Measurements from ENCODE around the gene CEBPB. TPM values are rescaled to one million over a fixed set of nuclear protein-coding genes. Genes with fewer than 3 reads are reported as not detected.

CEBPB gene
- total RNA-seq, 4 donors from 2014 or later, result 202 to 524 (median 275) TPM

DNA sequence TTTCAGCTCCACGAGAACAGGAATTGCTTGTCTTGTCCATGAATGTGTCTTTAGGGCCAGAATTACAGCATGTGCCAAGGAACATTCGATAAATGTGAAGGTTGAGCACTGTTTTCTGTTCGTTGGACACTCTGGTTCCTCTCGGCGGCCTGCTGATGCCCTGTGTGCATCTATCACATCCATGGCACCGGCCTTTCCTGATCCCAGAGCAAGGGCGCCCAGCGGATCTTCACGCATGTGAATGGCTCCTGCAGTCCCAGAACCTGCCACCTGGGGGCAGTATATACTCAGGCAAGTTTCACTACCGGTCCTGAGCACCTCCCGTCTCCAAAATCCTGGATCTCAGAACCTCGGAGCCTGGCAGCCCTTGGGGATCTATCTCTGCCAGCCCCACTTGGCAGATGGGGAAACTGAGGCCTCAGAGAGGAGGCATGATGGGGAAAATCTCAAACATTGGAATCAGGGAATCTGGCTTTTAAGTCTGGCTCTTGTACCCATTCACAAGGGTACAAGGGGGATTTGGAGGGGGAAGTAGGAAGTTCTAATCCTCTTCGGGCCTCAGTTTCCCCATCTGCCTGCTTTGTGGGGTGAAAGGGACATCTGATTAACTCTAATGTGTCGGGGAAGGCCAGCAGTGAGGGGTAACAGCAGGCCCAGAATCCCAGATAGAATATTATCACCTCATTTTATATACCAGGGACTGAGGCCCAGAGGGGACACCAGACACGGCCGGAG lies 4.3 kb upstream of the CEBPB start:
- H3K4me1 ChIP-seq, result peaks cover 0 to 30% (median 0%) of the 10 kb centered on the region in 4 donors
- no peaks in the 10 kb centered on the region for H3K36me3 ChIP-seq
- no peaks in the 10 kb centered on the region for H3K9me3 ChIP-seq
- peak in 1 of 2 donors; percentile 29 for TF ChIP-seq EP300 (IDR thresholded peaks at IDR 0.05)
- peak; percentile 95 to 99 (median 99) for TF ChIP-seq CTCF (IDR thresholded peaks at IDR 0.05)
- TF ChIP-seq POLR2A (IDR thresholded peaks at IDR 0.05), result no peak
- no peaks in the 10 kb centered on the region for H3K27me3 ChIP-seq
- peak; percentile 99 to 100 for DNase-seq (ENCODE audit: low spot score in 2 of 2)
- no peak overlapping the region for H3K4me3 ChIP-seq
- peak overlapping the region in 3 of 4 donors; percentile 43 to 100 (median 99) for H3K27ac ChIP-seq
- 14 to 19% methylated on average over 16 of the region's 16 CpGs for WGBS, 2 donors

- H3K36me3 ChIP-seq, result peaks cover 0 to 5% (median 0%) of the 10 kb centered on the region in 3 donors
- H3K9me3 ChIP-seq, result no peaks in the 10 kb centered on the region
- peak overlapping the region; percentile 43 to 100 (median 74) for H3K27ac ChIP-seq
- no peaks in the 10 kb centered on the region for H3K27me3 ChIP-seq
- TF ChIP-seq EP300 (IDR thresholded peaks at IDR 0.05), result no peak
- TF ChIP-seq POLR2A (IDR thresholded peaks at IDR 0.05), result no peak
- TF ChIP-seq CTCF (IDR thresholded peaks at IDR 0.05), result no peak
- WGBS, 2 donors, result 59 to 66% methylated on average over 8 of the region's 8 CpGs
- peaks cover 0 to 30% (median 0%) of the 10 kb centered on the region in 4 donors for H3K4me1 ChIP-seq
- DNase-seq (ENCODE audit: low spot score in 2 of 2), result peak in 1 of 2 donors; percentile 63
- no peak overlapping the region for H3K4me3 ChIP-seq
These were observed 3.6 kb upstream of the CEBPB start for GRCh38 chr20:50186987-50187402.

DNA sequence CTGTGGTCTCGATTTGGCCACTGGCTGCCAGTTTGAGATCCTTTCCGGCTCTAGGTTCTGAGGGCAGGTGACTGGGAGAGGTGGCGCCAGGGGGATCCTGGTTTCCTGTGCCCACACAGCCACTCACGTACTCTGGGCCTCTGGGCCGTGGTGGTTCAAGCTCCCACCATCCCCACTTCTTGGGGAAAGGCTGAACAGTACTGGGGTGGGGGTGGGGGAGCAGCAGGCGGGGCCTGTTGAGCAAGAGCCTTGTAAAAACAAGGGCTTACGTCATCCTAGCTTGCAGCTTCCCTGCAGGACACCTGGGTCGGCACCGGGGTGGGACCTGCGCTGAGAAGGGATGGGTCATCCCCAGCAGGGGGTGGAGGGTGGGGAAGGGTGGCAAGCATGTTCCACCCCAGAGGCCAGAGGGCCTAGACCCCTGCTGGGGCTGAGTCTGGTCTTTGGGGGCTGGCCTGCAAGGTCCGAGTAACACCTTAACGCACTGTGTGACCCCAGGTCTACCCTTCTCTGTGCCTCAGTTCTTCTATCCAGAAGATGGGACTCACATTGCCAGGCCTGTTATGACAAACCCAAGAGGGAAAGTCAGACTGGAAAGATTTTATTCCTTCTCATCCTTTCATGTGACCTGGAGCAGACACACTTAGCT lies 3.1 kb upstream of the CEBPB start:
- H3K4me3 ChIP-seq, result no peak overlapping the region
- WGBS, 2 donors, result 52 to 65% methylated on average over 9 to 12 of the region's 12 CpGs
- TF ChIP-seq CTCF (IDR thresholded peaks at IDR 0.05) (peak in 1 of 5 experiments; percentile 13), EP300 (IDR thresholded peaks at IDR 0.05) (peak in 1 of 2 donors; percentile 36), POLR2A (IDR thresholded peaks at IDR 0.05) (no peak)
- H3K36me3 ChIP-seq, result peaks cover 0 to 8% (median 0%) of the 10 kb centered on the region in 3 donors
- peak in 1 of 2 donors; percentile 45 for DNase-seq (ENCODE audit: low spot score in 2 of 2)
- H3K27ac ChIP-seq, result peak overlapping the region; percentile 43 to 100 (median 74)
- H3K4me1 ChIP-seq, result peaks cover 0 to 30% (median 0%) of the 10 kb centered on the region in 4 donors
- no peaks in the 10 kb centered on the region for H3K9me3 ChIP-seq
- H3K27me3 ChIP-seq, result no peaks in the 10 kb centered on the region

DNA sequence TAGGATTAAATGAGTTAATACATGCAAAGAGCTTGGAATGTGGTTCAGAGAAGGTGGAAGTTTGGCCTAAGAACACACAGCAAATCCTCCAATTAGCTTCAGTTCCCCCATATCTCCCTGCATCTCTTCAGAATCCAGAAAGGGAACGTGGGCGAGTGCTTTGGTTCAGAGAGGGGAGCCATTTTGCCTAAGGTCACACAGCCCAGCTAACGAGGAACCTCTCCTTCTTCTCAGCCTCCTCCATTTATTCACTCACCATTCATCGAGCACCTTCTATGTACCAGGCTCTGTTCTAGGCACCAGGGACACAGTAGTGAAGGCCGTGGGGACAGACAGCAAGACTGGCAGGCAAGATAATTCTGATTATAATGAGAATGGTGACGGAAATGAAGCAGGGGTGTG lies 2.3 kb upstream of the CEBPB start:
- H3K27me3 ChIP-seq, result no peaks in the 10 kb centered on the region
- no peak overlapping the region for H3K4me3 ChIP-seq
- H3K36me3 ChIP-seq, result peaks cover 0 to 15% (median 0%) of the 10 kb centered on the region in 3 donors
- 92 to 93% methylated on average over 6 of the region's 6 CpGs for WGBS, 2 donors
- no peaks in the 10 kb centered on the region for H3K9me3 ChIP-seq
- no peak for DNase-seq (ENCODE audit: low spot score in 2 of 2)
- H3K27ac ChIP-seq, result peak overlapping the region in 3 of 4 donors; percentile 43 to 100 (median 99)
- H3K4me1 ChIP-seq, result peaks cover 0 to 30% (median 0%) of the 10 kb centered on the region in 4 donors
- TF ChIP-seq CTCF (IDR thresholded peaks at IDR 0.05) (no peak), POLR2A (IDR thresholded peaks at IDR 0.05) (no peak), EP300 (IDR thresholded peaks at IDR 0.05) (no peak)

All from tibial nerve (tissue), 4 donors.